Measurements from ENCODE around the gene PRKN.
"Not testable (repeated sequence)": the region's sequence is repeated elsewhere in the genome, so short reads cannot be mapped to it uniquely, and the experiment has no call there.

DNA sequence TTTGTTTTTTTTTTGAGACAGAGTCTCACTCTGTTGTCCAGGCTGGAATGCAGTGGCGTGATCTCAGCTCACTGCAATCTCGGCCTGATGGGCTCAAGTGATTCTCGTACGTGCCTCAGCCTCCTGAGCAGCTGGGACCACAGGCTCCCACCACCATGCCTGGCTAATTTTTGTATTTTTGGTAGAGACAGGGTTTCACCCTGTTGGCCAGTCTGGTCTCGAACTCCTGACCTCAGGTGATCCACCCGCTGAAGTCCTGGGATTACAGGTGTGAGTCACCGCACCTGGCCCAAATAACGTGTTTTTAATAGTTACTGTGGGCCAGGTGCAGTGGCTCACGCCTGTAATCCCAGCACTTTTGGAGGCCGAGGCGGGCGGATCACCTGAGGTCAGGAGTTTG, 876.1 kb downstream of the PRKN start:
- not testable (repeated sequence) for TF ChIP-seq CTCF (IDR thresholded peaks at IDR 0.05; ENCODE audit: insufficient read depth, low read length); SPI1 (IDR thresholded peaks at IDR 0.05; ENCODE audit: borderline replicate concordance, low read depth); GABPA (IDR thresholded peaks at IDR 0.05; ENCODE audit: low read depth)
- TF ChIP-seq, protein P1, sequence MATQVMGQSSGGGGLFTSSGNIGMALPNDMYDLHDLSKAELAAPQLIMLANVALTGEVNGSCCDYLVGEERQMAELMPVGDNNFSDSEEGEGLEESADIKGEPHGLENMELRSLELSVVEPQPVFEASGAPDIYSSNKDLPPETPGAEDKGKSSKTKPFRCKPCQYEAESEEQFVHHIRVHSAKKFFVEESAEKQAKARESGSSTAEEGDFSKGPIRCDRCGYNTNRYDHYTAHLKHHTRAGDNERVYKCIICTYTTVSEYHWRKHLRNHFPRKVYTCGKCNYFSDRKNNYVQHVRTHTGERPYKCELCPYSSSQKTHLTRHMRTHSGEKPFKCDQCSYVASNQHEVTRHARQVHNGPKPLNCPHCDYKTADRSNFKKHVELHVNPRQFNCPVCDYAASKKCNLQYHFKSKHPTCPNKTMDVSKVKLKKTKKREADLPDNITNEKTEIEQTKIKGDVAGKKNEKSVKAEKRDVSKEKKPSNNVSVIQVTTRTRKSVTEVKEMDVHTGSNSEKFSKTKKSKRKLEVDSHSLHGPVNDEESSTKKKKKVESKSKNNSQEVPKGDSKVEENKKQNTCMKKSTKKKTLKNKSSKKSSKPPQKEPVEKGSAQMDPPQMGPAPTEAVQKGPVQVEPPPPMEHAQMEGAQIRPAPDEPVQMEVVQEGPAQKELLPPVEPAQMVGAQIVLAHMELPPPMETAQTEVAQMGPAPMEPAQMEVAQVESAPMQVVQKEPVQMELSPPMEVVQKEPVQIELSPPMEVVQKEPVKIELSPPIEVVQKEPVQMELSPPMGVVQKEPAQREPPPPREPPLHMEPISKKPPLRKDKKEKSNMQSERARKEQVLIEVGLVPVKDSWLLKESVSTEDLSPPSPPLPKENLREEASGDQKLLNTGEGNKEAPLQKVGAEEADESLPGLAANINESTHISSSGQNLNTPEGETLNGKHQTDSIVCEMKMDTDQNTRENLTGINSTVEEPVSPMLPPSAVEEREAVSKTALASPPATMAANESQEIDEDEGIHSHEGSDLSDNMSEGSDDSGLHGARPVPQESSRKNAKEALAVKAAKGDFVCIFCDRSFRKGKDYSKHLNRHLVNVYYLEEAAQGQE (IDR thresholded peaks at IDR 0.05; ENCODE audit: insufficient replicate concordance, low read depth): not testable (repeated sequence)
